B cell (primary cell): ENCODE data around the gene ERBB4. TPM values are rescaled to one million over a fixed set of nuclear protein-coding genes. Genes with fewer than 3 reads are reported as not detected.

ENCODE experiments used
- ATAC-seq: fragments of 200-7000 bp; cut with Tn5 transposase; one replicate; pipeline ENCODE4 v1.10.0; 2021; ENCODE audit warnings: low read depth, mild to moderate bottlenecking, moderate number of reproducible peaks, moderate library complexity
- CTCF ChIA-PET: fragments of 350-600 bp; sonication (Branson Sonifier 250); formaldehyde crosslinking; loops from one replicate; lab custom pipeline; 2021; ENCODE audit warnings: antibody characterized with exemption, inconsistent platforms; lab: Charles Lee
- POLR2A ChIA-PET: fragments of 350-600 bp; sonication (Branson Sonifier 250); formaldehyde crosslinking; loops from one replicate; lab custom pipeline; 2021; ENCODE audit warnings: antibody characterized with exemption; lab: Charles Lee
- DNase-seq: peaks from one replicate; pipeline ENCODE4 v3.0.0; 2013
- H2AFZ ChIP-seq: 2 replicates; pipeline ENCODE4 v1.6.1; 2012; ENCODE audit warnings: mild to moderate bottlenecking, low read depth, low read length; ENCODE audit not compliant: insufficient read depth, poor library complexity, severe bottlenecking
- H3K27ac ChIP-seq, 2 donors: 1 replicate in 1 of 2; 2 replicates in 1 of 2; pipeline ENCODE4 v1.5.1; 2012 to 2013; ENCODE audit warnings: low read length in 2 of 2, mild to moderate bottlenecking in 2 of 2, moderate library complexity in 1 of 2
- H3K27me3 ChIP-seq, 4 experiments: fragments of 200-600 bp in 1 of 4; sonication (generic) in 1 of 4; replicated peaks in 1 of 4; 1 replicate in 2 of 4; 2 replicates in 2 of 4; pipeline versions ENCODE4 v1.6.1 to v1.7.0; 2013 to 2016; ENCODE audit warnings: low read length in 3 of 4, mild to moderate bottlenecking in 2 of 4, mixed read lengths in 1 of 4, moderate library complexity in 1 of 4; ENCODE audit not compliant: insufficient read depth in 4 of 4, control insufficient read depth in 3 of 4; ENCODE audit errors: control extremely low read depth in 1 of 4
- H3K36me3 ChIP-seq, 2 experiments: replicated peaks in 1 of 2; 1 replicate in 1 of 2; 2 replicates in 1 of 2; pipeline versions ENCODE4 v1.6.1 to v1.7.1; 2013; ENCODE audit warnings: low read length in 1 of 2; ENCODE audit not compliant: insufficient read depth in 2 of 2, control insufficient read depth in 1 of 2; ENCODE audit errors: control extremely low read depth in 1 of 2, extremely low read depth in 1 of 2
- H3K4me1 ChIP-seq, 2 donors: fragments of 200-600 bp in 1 of 2; sonication (generic) in 1 of 2; 1 replicate in 1 of 2; 2 replicates in 1 of 2; pipeline versions ENCODE4 v1.5.1 to v1.6.1; 2013 to 2017; ENCODE audit warnings: low read length in 2 of 2; ENCODE audit not compliant: control insufficient read depth in 2 of 2, insufficient read depth in 2 of 2
- H3K4me2 ChIP-seq: replicated peaks from 2 replicates; pipeline ENCODE3; 2012; ENCODE audit warnings: mild to moderate bottlenecking, low read depth, low read length; ENCODE audit not compliant: poor library complexity, severe bottlenecking
- H3K4me3 ChIP-seq, 5 experiments: fragments of 200-600 bp in 1 of 5; sonication (generic) in 1 of 5; 1 replicate in 3 of 5; 2 replicates in 2 of 5; pipeline versions ENCODE4 v1.5.1 to v1.7.0; 2011 to 2016; ENCODE audit warnings: low read length in 4 of 5, mild to moderate bottlenecking in 4 of 5, low read depth in 2 of 5, control low read depth in 1 of 5, moderate library complexity in 1 of 5; ENCODE audit not compliant: insufficient read depth in 1 of 5; ENCODE audit errors: control extremely low read depth in 1 of 5, extremely low read depth in 1 of 5
- H3K79me2 ChIP-seq: fragments of 200-600 bp; sonication (generic); one replicate; pipeline ENCODE4 v1.6.0; 2016; ENCODE audit warnings: low read length; ENCODE audit not compliant: control insufficient read depth, insufficient read depth
- H3K9ac ChIP-seq: fragments of 200-600 bp; sonication (generic); 2 replicates; pipeline ENCODE4 v1.6.1; 2017; ENCODE audit warnings: mild to moderate bottlenecking, low read length, moderate library complexity
- H3K9me3 ChIP-seq, 3 donors: one replicate each; pipeline versions ENCODE4 v1.6.1 to v1.7.1; 2013; ENCODE audit warnings: low read length in 2 of 3; ENCODE audit not compliant: control insufficient read depth in 2 of 3, insufficient read depth in 1 of 3; ENCODE audit errors: control extremely low read depth in 1 of 3
- H4K20me1 ChIP-seq: 2 replicates; pipeline ENCODE4 v1.6.0; 2012; ENCODE audit warnings: mild to moderate bottlenecking, low read length; ENCODE audit not compliant: insufficient read depth, control insufficient read depth, poor library complexity, severe bottlenecking
- H3K27ac Mint-ChIP-seq: one replicate; pipeline ENCODE4 v1.8.0; 2021; ENCODE audit warnings: mixed read lengths
- H3K27me3 Mint-ChIP-seq: one replicate; pipeline ENCODE4 v1.8.0; 2021; ENCODE audit warnings: mixed read lengths
- H3K4me1 Mint-ChIP-seq: one replicate; pipeline ENCODE4 v1.8.0; 2021; ENCODE audit warnings: mixed read lengths
- H3K4me3 Mint-ChIP-seq: one replicate; pipeline ENCODE4 v1.8.0; 2021; ENCODE audit warnings: mixed read lengths
- H3K9me3 Mint-ChIP-seq: one replicate; pipeline ENCODE4 v1.8.0; 2022; ENCODE audit warnings: mixed read lengths; ENCODE audit not compliant: insufficient read depth
- EZH2 ChIP-seq: IDR thresholded peaks from 2 replicates; pipeline ENCODE4 v1.6.1; 2012; ENCODE audit warnings: borderline replicate concordance, low read depth, mild to moderate bottlenecking, moderate library complexity, low read length; ENCODE audit not compliant: insufficient read depth, poor library complexity, severe bottlenecking
- WGBS: methylation state at CpG from one replicate; pipeline ENCODE4 v1.1.5; 2013; ENCODE audit warnings: missing lambda C conversion rate; ENCODE audit not compliant: insufficient coverage; 5-methylcytosine and 5-hydroxymethylcytosine counted together
- intact Hi-C: fragments of 100-400 bp; cut with micrococcal nuclease; formaldehyde crosslinking; loops from one replicate; pipeline ENCODE4 v1.10.0; 2022
- polyA plus RNA-seq: library from polyadenylated mRNA; depleted of rRNA; stranded (reverse); fragments of >200 nt; gene quantifications from 2 replicates; pipeline ENCODE4 v1.2.3, GENCODE V29; 2012
- total RNA-seq, 2 donors: library from RNA; stranded (reverse); fragments of 120-200 nt in 1 of 2; gene quantifications; 1 replicate in 1 of 2; 2 replicates in 1 of 2; pipeline versions ENCODE4 v1.2.3 to v1.2.4, GENCODE V29; 2013 to 2022
- TF ChIP-seq, protein P1 (sequence below): fragments of 200-600 bp; IDR thresholded peaks from one replicate; pipeline ENCODE4 v1.8.0; 2022; ENCODE audit warnings: antibody characterized with exemption, mild to moderate bottlenecking

The ERBB4 gene
- total and polyA plus RNA-seq, 2 donors (not counting 1 experiment from before 2014, with no cell fraction given) = not detected

DNA sequence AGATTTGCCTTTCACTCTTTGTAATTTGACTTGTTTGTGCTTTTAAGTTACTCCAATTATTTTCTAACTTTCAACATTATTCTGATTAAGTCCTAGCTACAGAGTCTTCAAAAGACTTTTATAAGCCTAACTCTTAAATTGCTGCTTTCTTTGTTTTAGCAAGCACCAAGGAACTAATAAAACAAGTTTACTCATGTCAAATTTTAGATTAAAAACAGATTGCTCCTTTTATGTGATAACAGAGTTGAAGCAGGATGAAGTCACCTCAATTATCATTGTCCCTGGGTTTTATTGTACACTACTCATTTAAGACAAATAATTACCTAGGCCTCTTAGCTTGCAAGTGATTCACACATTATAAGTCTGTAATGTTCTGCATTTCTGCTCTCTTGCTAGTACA lies 678.4 kb downstream of the ERBB4 start:
- H3K79me2 ChIP-seq = no peaks in the 10 kb centered on the region
- intact Hi-C loops = no loop called here
- no peaks in the 10 kb centered on the region for H3K36me3 ChIP-seq
- Mint-ChIP-seq H3K4me1 (no peaks in the 10 kb centered on the region), H3K27me3 (no peaks in the 10 kb centered on the region), H3K9me3 (no peaks in the 10 kb centered on the region), H3K4me3 (no peak overlapping the region), H3K27ac (no peak overlapping the region)
- no peak overlapping the region for H3K27ac ChIP-seq
- ChIA-PET CTCF (no interaction called here), POLR2A (no interaction called here)
- no peak overlapping the region for H3K4me3 ChIP-seq
- no peaks in the 10 kb centered on the region for H4K20me1 ChIP-seq
- TF ChIP-seq, protein P1, sequence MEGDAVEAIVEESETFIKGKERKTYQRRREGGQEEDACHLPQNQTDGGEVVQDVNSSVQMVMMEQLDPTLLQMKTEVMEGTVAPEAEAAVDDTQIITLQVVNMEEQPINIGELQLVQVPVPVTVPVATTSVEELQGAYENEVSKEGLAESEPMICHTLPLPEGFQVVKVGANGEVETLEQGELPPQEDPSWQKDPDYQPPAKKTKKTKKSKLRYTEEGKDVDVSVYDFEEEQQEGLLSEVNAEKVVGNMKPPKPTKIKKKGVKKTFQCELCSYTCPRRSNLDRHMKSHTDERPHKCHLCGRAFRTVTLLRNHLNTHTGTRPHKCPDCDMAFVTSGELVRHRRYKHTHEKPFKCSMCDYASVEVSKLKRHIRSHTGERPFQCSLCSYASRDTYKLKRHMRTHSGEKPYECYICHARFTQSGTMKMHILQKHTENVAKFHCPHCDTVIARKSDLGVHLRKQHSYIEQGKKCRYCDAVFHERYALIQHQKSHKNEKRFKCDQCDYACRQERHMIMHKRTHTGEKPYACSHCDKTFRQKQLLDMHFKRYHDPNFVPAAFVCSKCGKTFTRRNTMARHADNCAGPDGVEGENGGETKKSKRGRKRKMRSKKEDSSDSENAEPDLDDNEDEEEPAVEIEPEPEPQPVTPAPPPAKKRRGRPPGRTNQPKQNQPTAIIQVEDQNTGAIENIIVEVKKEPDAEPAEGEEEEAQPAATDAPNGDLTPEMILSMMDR = no peak
- no peak for TF ChIP-seq EZH2
- no peak overlapping the region for H3K4me2 ChIP-seq
- no peaks in the 10 kb centered on the region for H3K4me1 ChIP-seq
- H3K27me3 ChIP-seq = no peaks in the 10 kb centered on the region
- H2AFZ ChIP-seq = no peak overlapping the region
- ATAC-seq (no peak), DNase-seq (no peak)
- H3K9ac ChIP-seq = no peak overlapping the region
- H3K9me3 ChIP-seq = no peaks in the 10 kb centered on the region

DNA sequence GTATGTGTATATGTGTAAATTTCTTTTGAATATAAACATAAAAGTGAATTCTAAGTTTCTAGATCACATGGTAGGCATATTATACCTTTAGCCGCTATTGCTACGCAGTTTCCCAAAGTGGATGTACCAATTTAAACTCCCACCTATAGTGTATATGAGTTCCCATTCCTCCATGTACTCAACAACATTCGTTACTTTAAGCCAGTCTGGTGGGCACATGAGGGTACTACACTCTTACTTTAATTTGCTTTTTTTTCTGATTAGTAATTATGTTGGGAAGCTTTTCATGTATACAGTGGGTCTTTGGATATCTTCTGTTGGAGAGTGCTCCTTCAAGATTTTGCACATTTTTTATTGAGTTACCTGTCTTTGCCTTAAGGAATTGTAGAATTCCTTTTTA lies 683.8 kb downstream of the ERBB4 start:
- Histone ChIP-seq H3K36me3 (no peaks in the 10 kb centered on the region), H2AFZ (no peak overlapping the region), H4K20me1 (no peaks in the 10 kb centered on the region), H3K4me1 (no peaks in the 10 kb centered on the region), H3K4me3 (no peak overlapping the region), H3K79me2 (no peaks in the 10 kb centered on the region), H3K4me2 (no peak overlapping the region), H3K27me3 (no peaks in the 10 kb centered on the region), H3K9ac (no peak overlapping the region), H3K27ac (no peak overlapping the region), H3K9me3 (no peaks in the 10 kb centered on the region)
- no peak overlapping the region for H3K27ac Mint-ChIP-seq
- no peaks in the 10 kb centered on the region for H3K9me3 Mint-ChIP-seq
- no CpG with 5 or more reads among the region's 3 CpGs for WGBS
- H3K27me3 Mint-ChIP-seq = no peaks in the 10 kb centered on the region
- CTCF ChIA-PET = no interaction called here
- H3K4me1 Mint-ChIP-seq = no peaks in the 10 kb centered on the region
- TF ChIP-seq EZH2 = no peak
- TF ChIP-seq, protein P1 = no peak
- no peak for ATAC-seq
- POLR2A ChIA-PET = no interaction called here
- DNase-seq = no peak
- no peak overlapping the region for H3K4me3 Mint-ChIP-seq
- intact Hi-C loops = no loop called here
